OCI-LY1 (cell line): ENCODE measurements around the gene CBFA2T3.

Source experiments
- H2AFZ ChIP-seq: fragments of 200-600 bp; sonication (generic), shearing (Covaris generic); 2 replicates; pipeline ENCODE4 v1.6.0; 2014; ENCODE audit warnings: antibody characterized with exemption, mild to moderate bottlenecking, low read length
- H3F3A ChIP-seq: fragments of 200-600 bp; sonication (generic), shearing (Covaris generic); 2 replicates; pipeline ENCODE4 v1.6.0; 2014; ENCODE audit warnings: mild to moderate bottlenecking, antibody characterized with exemption, low read length, moderate library complexity; ENCODE audit not compliant: insufficient read depth
- H3K27ac ChIP-seq: fragments of 200-600 bp; sonication (generic); 2 replicates; pipeline ENCODE4 v1.5.1; 2014; ENCODE audit warnings: low read length, mixed run types, mild to moderate bottlenecking, low read depth; ENCODE audit not compliant: poor library complexity, severe bottlenecking
- H3K27me3 ChIP-seq: fragments of 200-600 bp; sonication (generic); 2 replicates; pipeline ENCODE4 v1.6.0; 2014; ENCODE audit warnings: antibody characterized with exemption, mild to moderate bottlenecking, low read length, moderate library complexity; ENCODE audit not compliant: insufficient read depth
- H3K36me3 ChIP-seq: fragments of 200-600 bp; sonication (generic); 2 replicates; pipeline ENCODE4 v1.6.1; 2014; ENCODE audit warnings: mild to moderate bottlenecking, antibody characterized with exemption, low read length, moderate library complexity, mixed read lengths; ENCODE audit not compliant: insufficient read depth
- H3K4me1 ChIP-seq: fragments of 200-600 bp; sonication (generic); 2 replicates; pipeline ENCODE4 v1.5.1; 2014; ENCODE audit warnings: mild to moderate bottlenecking, low read length, moderate library complexity; ENCODE audit not compliant: insufficient read depth, severe bottlenecking
- H3K4me2 ChIP-seq: fragments of 200-600 bp; sonication (generic), shearing (Covaris generic); 2 replicates; pipeline ENCODE4 v1.6.1; 2014; ENCODE audit warnings: low read length
- H3K4me3 ChIP-seq: fragments of 200-600 bp; sonication (generic); 2 replicates; pipeline ENCODE4 v1.5.1; 2014; ENCODE audit warnings: low read length, low read depth, mild to moderate bottlenecking, mixed read lengths; ENCODE audit not compliant: poor library complexity, severe bottlenecking
- H3K79me2 ChIP-seq: fragments of 200-600 bp; shearing (Covaris generic); 2 replicates; pipeline ENCODE4 v1.6.1; 2016; ENCODE audit warnings: mixed run types, low read length, mixed read lengths; ENCODE audit not compliant: insufficient read depth
- H3K9ac ChIP-seq: fragments of 200-600 bp; sonication (generic), shearing (Covaris generic); 2 replicates; pipeline ENCODE4 v1.6.1; 2014; ENCODE audit warnings: mild to moderate bottlenecking, low read length, mixed read lengths
- H3K9me2 ChIP-seq: fragments of 200-600 bp; sonication (generic), shearing (Covaris generic); 2 replicates; pipeline ENCODE4 v1.6.1; 2014; ENCODE audit warnings: low read depth, mild to moderate bottlenecking, low read length, mixed read lengths
- H3K9me3 ChIP-seq: fragments of 200-600 bp; shearing (Covaris generic); 2 replicates; pipeline ENCODE4 v1.6.1; 2014; ENCODE audit warnings: low read length, mixed read lengths
- H4K20me1 ChIP-seq: fragments of 200-600 bp; sonication (generic), shearing (Covaris generic); 2 replicates; pipeline ENCODE4 v1.6.0; 2016; ENCODE audit warnings: mild to moderate bottlenecking, low read length; ENCODE audit not compliant: insufficient read depth
- EZH2 ChIP-seq: fragments of 200-600 bp; sonication (generic), shearing (Covaris generic); IDR thresholded peaks from 2 replicates; pipeline ENCODE4 v1.8.0; 2017; ENCODE audit warnings: borderline replicate concordance, mixed run types, mild to moderate bottlenecking, antibody characterized with exemption, low read length, moderate library complexity, mixed read lengths
- TF ChIP-seq, protein P1 (sequence below): fragments of 200-600 bp; sonication (generic), shearing (Covaris generic); IDR thresholded peaks from 2 replicates; pipeline ENCODE4 v1.5.1; 2017; ENCODE audit warnings: mild to moderate bottlenecking, antibody characterized with exemption, low read length, moderate library complexity, mixed read lengths

Gene CBFA2T3

DNA sequence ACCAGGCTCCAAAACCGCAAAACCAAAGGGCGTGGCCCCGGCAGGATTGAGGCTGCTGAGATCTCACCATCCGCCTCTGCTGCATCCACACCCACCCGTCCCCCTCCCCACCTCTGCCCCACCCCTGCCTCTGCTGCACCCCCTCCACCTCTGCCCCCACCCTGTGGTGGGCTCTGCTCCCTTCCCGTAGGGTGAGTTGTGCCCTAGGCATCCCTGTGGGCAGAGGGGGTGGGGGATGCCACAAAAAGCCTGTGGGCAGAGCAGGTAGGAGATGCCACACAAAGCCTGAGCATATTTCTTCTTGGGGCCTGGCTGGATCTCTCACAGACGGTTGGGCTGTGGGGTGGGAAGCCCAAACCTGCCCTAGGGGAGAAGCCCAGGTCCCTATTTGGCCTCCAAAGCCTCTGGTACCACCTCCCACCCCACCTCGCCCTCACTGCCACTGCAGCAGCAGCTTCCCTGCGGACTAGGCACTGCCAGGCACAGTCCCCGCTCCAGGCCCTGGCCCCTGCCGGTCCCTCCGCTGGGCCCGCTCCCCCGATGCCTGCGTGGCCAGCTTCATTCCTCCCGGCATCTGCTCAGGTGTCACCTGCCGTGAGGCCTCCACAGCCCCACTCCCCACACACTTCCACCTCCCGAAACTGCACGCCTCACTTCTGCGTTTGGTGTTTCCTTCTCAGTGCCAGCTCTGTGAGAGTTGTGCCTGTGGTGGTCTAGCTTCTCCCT is 99.3 kb downstream of the CBFA2T3 start:
- no peaks in the 10 kb centered on the region for H3K4me1 ChIP-seq
- no peaks in the 10 kb centered on the region for H4K20me1 ChIP-seq
- no peaks in the 10 kb centered on the region for H3K79me2 ChIP-seq
- no peak overlapping the region for H2AFZ ChIP-seq
- no peaks in the 10 kb centered on the region for H3F3A ChIP-seq
- no peak overlapping the region for H3K9ac ChIP-seq
- H3K36me3 ChIP-seq: peaks cover 20% of the 10 kb centered on the region
- no peaks in the 10 kb centered on the region for H3K9me3 ChIP-seq
- H3K9me2 ChIP-seq: no peaks in the 10 kb centered on the region
- no peak overlapping the region for H3K4me3 ChIP-seq
- H3K27me3 ChIP-seq: no peaks in the 10 kb centered on the region; the same call in 1 of the 2 replicates
- no peak overlapping the region for H3K4me2 ChIP-seq
- H3K27ac ChIP-seq: no peak overlapping the region
- TF ChIP-seq, protein P1, sequence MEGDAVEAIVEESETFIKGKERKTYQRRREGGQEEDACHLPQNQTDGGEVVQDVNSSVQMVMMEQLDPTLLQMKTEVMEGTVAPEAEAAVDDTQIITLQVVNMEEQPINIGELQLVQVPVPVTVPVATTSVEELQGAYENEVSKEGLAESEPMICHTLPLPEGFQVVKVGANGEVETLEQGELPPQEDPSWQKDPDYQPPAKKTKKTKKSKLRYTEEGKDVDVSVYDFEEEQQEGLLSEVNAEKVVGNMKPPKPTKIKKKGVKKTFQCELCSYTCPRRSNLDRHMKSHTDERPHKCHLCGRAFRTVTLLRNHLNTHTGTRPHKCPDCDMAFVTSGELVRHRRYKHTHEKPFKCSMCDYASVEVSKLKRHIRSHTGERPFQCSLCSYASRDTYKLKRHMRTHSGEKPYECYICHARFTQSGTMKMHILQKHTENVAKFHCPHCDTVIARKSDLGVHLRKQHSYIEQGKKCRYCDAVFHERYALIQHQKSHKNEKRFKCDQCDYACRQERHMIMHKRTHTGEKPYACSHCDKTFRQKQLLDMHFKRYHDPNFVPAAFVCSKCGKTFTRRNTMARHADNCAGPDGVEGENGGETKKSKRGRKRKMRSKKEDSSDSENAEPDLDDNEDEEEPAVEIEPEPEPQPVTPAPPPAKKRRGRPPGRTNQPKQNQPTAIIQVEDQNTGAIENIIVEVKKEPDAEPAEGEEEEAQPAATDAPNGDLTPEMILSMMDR: no peak
- no peak for TF ChIP-seq EZH2

DNA sequence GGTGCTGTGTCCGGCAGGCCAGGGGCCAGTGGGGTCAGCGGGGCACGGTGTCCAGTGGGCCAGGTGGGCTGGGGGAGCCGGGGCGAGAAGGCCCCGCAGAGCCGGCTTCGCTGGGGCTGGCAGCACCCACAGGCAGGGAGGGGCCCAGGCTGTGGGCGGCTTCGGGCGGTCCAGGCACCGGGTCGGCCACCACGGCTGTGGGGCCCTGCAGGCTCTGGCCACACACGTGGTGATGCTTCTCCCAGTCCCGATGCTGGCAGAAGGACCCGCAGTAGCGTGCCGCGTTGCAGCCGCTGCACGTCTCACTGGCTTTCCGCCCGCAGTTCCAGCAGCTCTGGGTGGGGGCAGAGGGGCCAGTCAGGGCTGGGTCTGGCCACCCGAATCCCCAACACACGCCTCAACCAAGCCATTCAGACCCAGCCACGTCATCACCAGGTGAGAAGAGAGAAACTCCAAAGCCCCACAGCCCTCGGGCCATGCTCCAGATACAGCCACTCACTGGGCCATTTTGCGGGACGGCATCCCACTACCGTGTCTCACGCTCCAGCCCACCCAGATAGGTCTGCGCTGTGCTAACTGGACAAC is 100.0 kb downstream of the CBFA2T3 start:
- H3K27me3 ChIP-seq: peaks cover under 1% of the 10 kb centered on the region; the same call in 1 of the 2 replicates
- H4K20me1 ChIP-seq: no peaks in the 10 kb centered on the region
- no peaks in the 10 kb centered on the region for H3K79me2 ChIP-seq
- H3K9me2 ChIP-seq: no peaks in the 10 kb centered on the region
- TF ChIP-seq, protein P1: no peak
- TF ChIP-seq EZH2: no peak
- H3K4me1 ChIP-seq: no peaks in the 10 kb centered on the region
- H3K27ac ChIP-seq: no peak overlapping the region
- H3F3A ChIP-seq: no peaks in the 10 kb centered on the region
- H3K9me3 ChIP-seq: no peaks in the 10 kb centered on the region
- peaks cover 20% of the 10 kb centered on the region for H3K36me3 ChIP-seq
- H3K4me2 ChIP-seq: no peak overlapping the region
- no peak overlapping the region for H2AFZ ChIP-seq
- no peak overlapping the region for H3K9ac ChIP-seq
- H3K4me3 ChIP-seq: no peak overlapping the region

DNA sequence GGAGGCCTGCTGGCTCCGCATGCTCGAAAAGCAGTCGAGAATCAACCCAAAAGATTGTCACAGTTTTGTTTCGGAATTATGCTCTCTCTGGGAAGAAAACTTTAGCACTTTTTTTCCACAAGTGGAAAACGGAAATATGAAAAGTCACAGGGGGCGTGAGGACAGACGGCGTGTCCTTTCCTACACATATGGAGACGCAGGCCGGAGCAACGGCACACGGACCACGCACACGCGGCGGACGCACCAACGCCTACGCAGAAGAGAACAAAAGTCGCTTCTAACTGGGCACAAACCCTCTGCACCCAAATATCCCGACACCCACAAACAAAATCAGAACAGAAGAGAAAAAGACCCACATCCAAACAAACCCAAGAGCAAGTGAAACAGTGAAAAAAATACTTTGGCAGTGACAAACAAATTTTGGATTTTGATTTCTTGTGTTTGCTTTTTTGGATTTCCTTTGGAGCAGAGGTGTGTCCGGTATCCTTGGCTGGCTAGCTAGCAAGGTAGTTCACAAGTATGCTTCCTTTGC is 101.2 kb downstream of the CBFA2T3 start:
- Histone ChIP-seq H3K79me2 (no peaks in the 10 kb centered on the region), H3K9me3 (no peaks in the 10 kb centered on the region), H3K27ac (no peak overlapping the region), H3K4me1 (no peaks in the 10 kb centered on the region), H3K4me3 (no peak overlapping the region), H3K27me3 (peaks cover 12% of the 10 kb centered on the region), H2AFZ (no peak overlapping the region), H3K9ac (no peak overlapping the region), H4K20me1 (no peaks in the 10 kb centered on the region), H3K36me3 (peaks cover 20% of the 10 kb centered on the region), H3K9me2 (no peaks in the 10 kb centered on the region), H3K4me2 (no peak overlapping the region), H3F3A (no peaks in the 10 kb centered on the region)
- TF ChIP-seq, protein P1: no peak
- no peak for TF ChIP-seq EZH2
